HG03575 (cell line): ENCODE results near the gene MAPK7.

ENCODE experiments used
- ATAC-seq: cut with Tn5 transposase; IDR thresholded peaks from one replicate; pipeline ENCODE4 v1.9.1; 2021; ENCODE audit not compliant: unreplicated experiment, insufficient number of reproducible peaks, low FRiP score; ENCODE audit errors: extremely low read depth

Gene MAPK7

GRCh38 chr17:19378416-19379360 is at the start of gene MAPK7:
Gene MAPK7 (plus strand): TSS chr17:19378498. CDS start chr17:19378901, 403 bp downstream.
- ATAC-seq, result no peak

GRCh38 chr17:19329136-19329535 is 49.2 kb upstream of the MAPK7 start:
- ATAC-seq, result no peak

GRCh38 chr17:19329839-19330238 is 48.5 kb upstream of the MAPK7 start:
- no peak for ATAC-seq

- ATAC-seq, result no peak
These were observed 48.0 kb upstream of the MAPK7 start for GRCh38 chr17:19330271-19330670.

- ATAC-seq, result no peak
These were observed 47.2 kb upstream of the MAPK7 start for GRCh38 chr17:19331134-19331533.

- no peak for ATAC-seq
These were observed 46.6 kb upstream of the MAPK7 start for GRCh38 chr17:19331543-19332245.

- no peak for ATAC-seq
These were observed 45.7 kb upstream of the MAPK7 start for GRCh38 chr17:19332371-19333131.

- ATAC-seq, result no peak
These were observed 45.2 kb upstream of the MAPK7 start for GRCh38 chr17:19333132-19333440.

GRCh38 chr17:19333736-19334290 is 44.5 kb upstream of the MAPK7 start:
- no peak for ATAC-seq

- no peak for ATAC-seq
These were observed 44.0 kb upstream of the MAPK7 start for GRCh38 chr17:19334331-19334730.

GRCh38 chr17:19335951-19336631 is 42.2 kb upstream of the MAPK7 start:
- ATAC-seq, result no peak

- ATAC-seq, result no peak
These were observed 41.2 kb upstream of the MAPK7 start for GRCh38 chr17:19336938-19337711.

- no peak for ATAC-seq
These were observed 40.6 kb upstream of the MAPK7 start for GRCh38 chr17:19337712-19338023.

- no peak for ATAC-seq
These were observed 40.0 kb upstream of the MAPK7 start for GRCh38 chr17:19338031-19338990.

- ATAC-seq, result no peak
These were observed 38.9 kb upstream of the MAPK7 start for GRCh38 chr17:19339341-19339815.

GRCh38 chr17:19341211-19341631 is 37.1 kb upstream of the MAPK7 start:
- ATAC-seq, result no peak
